ENCODE results near the gene PLXNA4. TPM values are rescaled to one million over a fixed set of nuclear protein-coding genes. Genes with fewer than 3 reads are reported as not detected.

The PLXNA4 gene
- polyA plus RNA-seq, 4 donors = 10.5 to 15.5 (median 12.5) TPM

GRCh38 chr7:132446260-132446659 lies 130.0 kb downstream of the PLXNA4 start:
- DNase-seq (ENCODE audit: low read depth in 4 of 4, low spot score in 2 of 4) = no peak

GRCh38 chr7:132443761-132444520 lies 132.3 kb downstream of the PLXNA4 start:
- DNase-seq (ENCODE audit: low read depth in 4 of 4, low spot score in 2 of 4) = no peak

DNA sequence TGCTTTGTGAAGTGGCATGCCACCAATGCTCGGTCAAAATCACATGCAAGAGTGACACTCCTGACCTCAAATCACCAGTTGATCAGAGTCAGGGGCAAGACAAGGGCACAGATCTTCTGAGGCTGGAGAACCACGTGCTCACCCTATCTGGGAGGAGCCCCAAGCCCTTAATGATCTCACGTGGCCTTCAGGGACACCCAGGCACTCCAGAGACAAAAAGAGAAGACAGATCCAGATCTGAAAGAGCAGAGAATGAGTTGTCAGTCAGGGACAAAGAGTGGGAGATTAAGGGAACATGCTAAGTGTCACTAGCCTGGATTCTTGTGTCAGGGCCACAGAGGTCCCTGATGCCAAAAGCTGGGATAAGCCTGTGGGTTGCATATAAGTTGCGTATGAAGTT lies 134.3 kb downstream of the PLXNA4 start:
- no peak for DNase-seq (ENCODE audit: low read depth in 4 of 4, low spot score in 2 of 4)

- DNase-seq (ENCODE audit: low read depth in 4 of 4, low spot score in 2 of 4) = no peak
These were observed 136.1 kb downstream of the PLXNA4 start for GRCh38 chr7:132440151-132440550.

- DNase-seq (ENCODE audit: low read depth in 4 of 4, low spot score in 2 of 4) = no peak
These were observed 137.3 kb downstream of the PLXNA4 start for GRCh38 chr7:132438926-132439325.

DNA sequence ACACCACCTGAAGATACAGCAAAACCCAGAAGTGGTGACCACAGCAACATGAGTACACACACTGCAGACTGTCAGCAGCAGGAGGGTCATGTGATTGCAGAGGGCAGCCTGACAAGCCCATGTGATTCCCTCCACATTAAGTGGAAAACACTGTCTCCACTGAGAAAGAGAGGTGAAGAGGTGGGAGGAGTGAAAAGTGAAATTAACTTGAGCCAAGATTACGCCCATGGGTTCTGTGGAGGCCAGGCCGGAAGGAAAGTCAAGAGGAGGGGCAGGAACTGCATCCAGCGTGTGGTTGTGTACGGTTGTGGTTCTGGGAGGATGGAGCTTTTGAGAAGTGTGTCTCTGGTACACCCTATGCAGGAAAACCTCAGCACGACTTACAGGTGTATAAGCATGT lies 138.5 kb downstream of the PLXNA4 start:
- no peak for DNase-seq (ENCODE audit: low read depth in 4 of 4, low spot score in 2 of 4)

- no peak for DNase-seq (ENCODE audit: low read depth in 4 of 4, low spot score in 2 of 4)
These were observed 140.1 kb downstream of the PLXNA4 start for GRCh38 chr7:132436121-132436520.

DNA sequence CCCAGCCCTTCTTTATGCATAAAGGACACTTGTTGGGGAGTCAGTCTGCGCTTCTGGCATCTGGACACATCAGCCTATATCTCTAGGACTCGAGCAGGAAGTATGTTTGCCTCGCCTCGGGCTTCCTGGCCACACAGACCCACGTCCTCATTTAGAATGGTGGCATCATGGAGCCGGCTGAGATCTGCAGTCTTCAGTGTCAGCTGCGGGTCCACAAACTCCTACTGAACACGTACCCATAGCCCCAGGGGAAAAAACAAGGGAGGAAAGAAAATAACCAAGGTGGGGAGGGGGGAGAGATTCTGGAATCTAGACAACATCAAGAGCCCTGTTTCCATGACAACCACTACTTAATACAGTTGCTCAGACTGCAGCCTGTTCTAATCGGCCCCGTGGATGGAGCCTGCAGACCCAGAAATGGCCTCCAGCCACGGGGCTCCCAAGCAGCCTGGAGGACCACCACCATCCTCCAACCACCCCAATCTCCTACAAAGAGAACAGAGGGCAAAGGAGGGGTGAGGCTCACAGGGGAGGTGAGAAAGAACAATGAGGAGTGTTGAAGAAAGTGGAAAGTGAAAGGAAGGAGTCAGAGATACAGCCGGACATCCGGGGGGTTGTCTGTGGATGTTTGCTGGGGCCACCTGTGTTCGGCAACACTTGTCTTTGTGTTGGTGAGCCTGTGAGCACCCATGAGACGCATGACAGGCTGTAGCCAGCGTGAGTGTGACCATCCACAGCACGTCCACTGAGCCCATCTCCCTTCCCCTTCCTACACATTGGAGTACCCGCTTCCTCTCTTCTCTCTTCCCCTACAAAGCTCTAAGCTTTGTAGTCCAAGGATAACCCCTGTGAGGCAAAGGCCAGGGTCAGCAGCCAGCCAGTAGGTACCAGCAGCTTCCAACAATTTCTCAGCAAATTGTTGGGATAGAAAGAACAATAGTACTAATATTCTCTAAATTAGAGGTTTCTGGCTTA lies 141.0 kb downstream of the PLXNA4 start:
- DNase-seq (ENCODE audit: low read depth in 4 of 4, low spot score in 2 of 4) = no peak

DNA sequence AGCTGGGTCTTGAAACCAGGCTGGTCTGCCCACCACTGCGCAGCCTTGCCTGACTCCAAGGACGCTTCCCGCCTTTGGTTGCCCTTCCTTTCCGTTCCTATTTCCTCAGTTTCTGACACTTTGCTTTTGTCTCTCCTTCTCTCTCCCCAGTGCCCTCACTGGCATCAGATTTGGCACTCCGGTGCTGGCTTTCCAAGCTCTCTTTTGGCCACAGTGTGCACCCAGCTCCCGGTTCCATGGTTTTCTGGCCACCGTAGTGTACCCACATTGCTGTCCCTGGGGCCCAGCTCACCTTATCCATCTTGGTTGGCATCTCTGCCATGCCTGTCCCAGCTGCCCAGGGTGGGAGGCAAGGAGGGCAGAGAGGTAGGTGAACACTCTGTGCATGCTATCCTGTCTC lies 142.2 kb downstream of the PLXNA4 start:
- no peak for DNase-seq (ENCODE audit: low read depth in 4 of 4, low spot score in 2 of 4)

DNA sequence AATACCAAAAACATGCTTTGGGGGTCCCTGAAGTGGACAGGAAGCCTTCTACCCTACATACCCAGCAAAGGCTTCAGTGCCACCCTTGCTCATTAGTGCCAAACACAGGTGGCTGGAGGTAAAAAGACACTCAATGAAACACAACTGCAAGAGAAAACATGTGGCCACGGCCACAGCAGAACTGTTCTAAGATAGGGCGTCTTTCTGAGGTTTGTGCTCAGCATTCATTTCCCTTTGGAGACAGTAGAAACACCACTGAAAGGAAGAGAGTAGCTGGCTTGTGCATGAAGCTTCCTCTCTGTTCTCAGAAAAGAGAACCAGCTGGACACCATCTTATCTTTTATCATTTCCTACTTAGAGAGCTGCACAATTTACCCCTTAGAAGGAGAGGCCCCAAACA lies 143.0 kb downstream of the PLXNA4 start:
- no peak for DNase-seq (ENCODE audit: low read depth in 4 of 4, low spot score in 2 of 4)

- no peak for DNase-seq (ENCODE audit: low read depth in 4 of 4, low spot score in 2 of 4)
These were observed 145.1 kb downstream of the PLXNA4 start for GRCh38 chr7:132430861-132431822.

DNA sequence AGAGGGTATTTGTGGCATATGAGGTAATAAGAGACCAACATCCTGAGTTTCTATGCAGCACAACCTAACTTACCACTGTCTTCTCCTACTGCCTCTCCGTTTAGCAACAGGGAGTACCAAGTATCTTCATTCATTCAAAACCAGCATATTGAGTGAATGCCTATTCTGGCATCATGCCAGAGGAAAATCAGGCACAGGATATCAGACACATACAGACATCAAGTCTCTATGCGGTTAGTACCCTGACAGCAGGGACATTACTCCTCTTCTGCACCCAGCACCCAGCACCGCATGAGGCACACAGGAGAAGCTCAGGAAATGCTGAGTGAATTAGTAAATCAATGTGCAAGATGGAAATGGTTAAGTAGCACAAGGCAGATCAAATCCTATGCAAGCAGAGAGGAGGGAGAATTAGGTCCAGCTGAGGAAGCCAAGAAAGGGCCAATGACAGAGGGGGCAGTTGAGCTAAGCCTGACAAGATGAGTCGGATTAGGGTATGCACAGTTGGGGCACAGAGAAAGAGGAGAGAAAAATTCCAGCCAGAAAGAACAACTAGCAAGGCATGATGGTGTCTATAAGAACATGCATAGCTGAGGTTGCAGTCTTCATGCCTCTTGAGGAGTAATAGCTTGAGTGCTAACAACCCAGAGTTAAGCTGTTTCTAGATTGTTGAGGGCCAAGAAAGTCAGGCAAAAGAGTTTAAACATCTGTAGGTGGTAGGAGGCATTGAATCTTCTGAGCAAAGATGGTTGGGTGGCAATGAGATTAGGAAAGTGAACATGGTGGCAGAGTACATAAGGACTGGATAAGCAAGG lies 146.0 kb downstream of the PLXNA4 start:
- DNase-seq (ENCODE audit: low read depth in 4 of 4, low spot score in 2 of 4) = no peak

GRCh38 chr7:132429181-132429580 lies 147.1 kb downstream of the PLXNA4 start:
- no peak for DNase-seq (ENCODE audit: low read depth in 4 of 4, low spot score in 2 of 4)

DNA sequence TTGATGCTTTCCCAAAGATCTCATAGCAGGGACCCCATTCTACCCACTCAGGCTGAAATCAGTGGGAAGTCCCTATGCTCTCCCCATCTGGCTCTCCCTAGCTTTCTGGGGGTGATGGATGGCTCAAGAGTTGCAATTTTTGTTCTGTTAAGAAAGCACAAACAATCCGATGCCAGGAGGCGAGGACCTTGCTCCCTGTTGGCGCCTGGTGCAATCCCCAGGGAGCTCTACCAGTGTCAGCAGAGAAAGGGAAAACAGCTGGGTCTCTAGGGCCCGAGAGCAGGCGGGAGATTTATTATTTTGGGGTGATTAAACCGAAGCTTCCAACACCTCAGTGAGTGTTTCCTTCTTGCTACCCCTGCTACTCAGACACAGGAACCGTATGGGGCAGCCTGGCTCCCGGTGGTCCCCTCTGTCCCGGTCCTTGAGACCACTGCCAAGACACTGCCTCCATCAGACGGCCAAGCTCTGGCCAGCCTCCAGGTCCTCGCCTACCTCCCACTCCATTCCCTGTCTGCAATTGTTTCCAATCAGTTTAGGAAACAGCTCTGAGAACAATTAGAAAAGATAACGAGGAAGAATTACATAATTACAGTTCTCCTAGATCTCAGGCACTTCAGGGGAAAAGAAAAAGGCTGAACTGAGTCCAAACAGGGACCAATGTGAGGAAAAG lies 147.9 kb downstream of the PLXNA4 start:
- DNase-seq (ENCODE audit: low read depth in 4 of 4, low spot score in 2 of 4) = no peak

GRCh38 chr7:132425942-132426341 lies 150.3 kb downstream of the PLXNA4 start:
- DNase-seq (ENCODE audit: low read depth in 4 of 4, low spot score in 2 of 4) = no peak

DNA sequence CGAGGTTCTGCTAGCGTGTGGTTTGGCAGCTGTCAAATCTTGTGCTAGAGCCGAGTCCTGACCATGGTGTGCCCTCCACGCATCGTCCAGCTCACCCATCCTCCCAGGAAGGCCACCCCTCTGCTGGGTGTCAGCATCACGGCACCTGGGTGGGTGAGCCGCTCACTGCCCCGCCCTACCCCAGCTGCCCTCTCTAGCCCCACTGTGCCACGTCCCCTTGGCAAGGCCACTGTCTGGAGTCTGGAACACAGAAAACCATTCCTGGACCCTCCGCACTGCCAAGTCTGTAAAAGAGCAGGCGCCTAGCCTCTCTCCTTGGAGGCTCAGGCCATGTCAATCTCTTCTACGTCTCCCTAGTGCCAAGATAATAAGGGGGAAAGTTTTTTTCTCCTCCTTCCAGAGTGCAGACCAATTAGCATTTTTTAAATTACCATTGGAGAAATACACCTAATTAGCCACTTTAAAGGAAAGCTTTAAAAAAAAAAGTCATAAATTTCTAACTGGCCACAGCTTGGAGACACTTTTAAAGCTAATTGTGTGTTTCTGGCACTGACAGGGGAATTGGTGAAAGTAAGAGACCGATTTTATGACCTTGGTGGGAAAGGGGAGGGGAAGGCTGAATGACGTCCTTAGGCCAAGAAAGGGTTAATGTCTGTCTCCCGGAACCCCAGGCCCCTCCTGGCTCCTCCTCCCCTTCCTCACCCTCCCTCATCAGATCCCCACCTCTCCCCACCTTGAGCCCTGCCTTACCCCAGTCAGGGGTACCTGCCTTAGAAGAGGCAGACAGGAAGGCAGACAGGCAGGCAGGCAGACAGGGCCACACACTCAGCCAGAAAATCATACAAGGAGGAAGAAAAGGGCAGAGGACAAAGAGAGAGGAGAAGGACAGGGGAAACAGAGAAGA lies 151.2 kb downstream of the PLXNA4 start:
- DNase-seq (ENCODE audit: low read depth in 4 of 4, low spot score in 2 of 4) = no peak

DNA sequence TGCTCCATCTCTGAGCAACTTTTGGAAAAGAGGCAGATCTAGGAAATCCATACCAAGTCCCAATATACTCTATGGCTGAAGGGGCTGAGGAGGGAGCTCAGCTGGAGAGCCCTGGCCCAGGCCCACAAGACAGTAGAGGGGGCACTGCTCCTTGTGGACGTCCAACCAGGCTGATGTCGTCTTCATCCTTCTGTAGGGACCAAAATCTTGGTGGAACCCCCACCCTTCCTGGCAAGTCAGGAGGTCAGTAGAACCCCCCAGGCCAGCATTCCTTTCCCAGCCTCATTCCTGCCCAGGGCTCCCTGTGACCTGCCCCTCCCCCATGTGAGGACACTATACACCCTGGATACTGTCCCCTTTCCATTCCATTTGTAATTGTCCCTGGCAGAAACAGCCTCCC lies 152.0 kb downstream of the PLXNA4 start:
- no peak for DNase-seq (ENCODE audit: low read depth in 4 of 4, low spot score in 2 of 4)

DNA sequence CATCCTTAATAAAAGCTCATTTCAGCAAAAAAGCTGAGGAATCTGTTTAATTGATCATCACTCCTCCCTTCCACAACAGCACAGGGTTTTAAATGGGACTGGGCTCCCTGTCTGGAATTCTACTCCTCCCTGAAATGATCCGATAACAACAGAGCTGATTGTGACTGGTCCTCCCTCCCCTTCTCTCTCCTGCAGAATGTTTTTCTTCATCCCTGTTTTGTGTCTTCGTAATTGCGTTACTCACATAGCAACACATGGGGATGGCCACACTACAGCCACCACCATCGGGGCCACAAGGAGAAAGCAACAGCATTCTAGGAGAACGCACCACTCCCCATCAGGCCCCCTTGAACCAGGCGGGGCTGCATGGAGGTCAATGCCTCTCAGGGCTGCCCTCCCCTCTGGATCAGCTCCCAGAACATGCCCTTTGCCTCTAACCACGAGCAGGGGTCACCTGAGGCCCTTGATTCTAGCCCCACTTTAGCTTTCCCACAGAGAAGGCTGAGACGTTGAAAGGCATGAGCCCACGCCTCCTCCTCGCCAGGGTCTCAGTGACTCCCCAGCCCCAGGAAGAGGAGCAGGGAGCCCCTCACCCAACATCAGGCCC lies 152.6 kb downstream of the PLXNA4 start:
- DNase-seq (ENCODE audit: low read depth in 4 of 4, low spot score in 2 of 4) = no peak
